MCF 10A (cell line): ENCODE measurements around the gene TIGD7. TPM values are rescaled to one million over a fixed set of nuclear protein-coding genes. Genes with fewer than 3 reads are reported as not detected.

ENCODE experiments used
- BruUV-seq: library from RNA; stranded (reverse); fragments of 400-500 nt; replicated peaks from 2 replicates; lab custom pipeline; 2021; lab: Mats Ljungman, UMichigan
- CTCF ChIA-PET: fragments of 300-600 bp; sonication (Branson Sonifier 250); formaldehyde crosslinking; extraction: SDS; loops from one replicate; lab custom pipeline; 2021; ENCODE audit warnings: antibody characterized with exemption, inconsistent platforms; lab: Yijun Ruan, JAX
- POLR2A ChIA-PET: fragments of 300-600, 350-650 bp; sonication (Branson Sonifier 250); formaldehyde crosslinking; extraction: SDS; loops from one replicate; lab custom pipeline; 2020; ENCODE audit warnings: antibody characterized with exemption, inconsistent platforms; lab: Yijun Ruan, JAX
- DNase-seq: peaks from one replicate; pipeline ENCODE4 v3.0.0-alpha.2; 2018; ENCODE audit not compliant: unreplicated experiment
- H3K27ac Mint-ChIP-seq: one replicate; pipeline ENCODE4 v1.8.0; 2022; ENCODE audit warnings: mild to moderate bottlenecking, low read depth, mixed read lengths; ENCODE audit not compliant: unreplicated experiment
- H3K27me3 Mint-ChIP-seq: one replicate; pipeline ENCODE4 v1.8.0; 2022; ENCODE audit warnings: mixed read lengths; ENCODE audit not compliant: insufficient read depth, unreplicated experiment
- H3K36me3 Mint-ChIP-seq: one replicate; pipeline ENCODE4 v1.8.0; 2022; ENCODE audit warnings: mild to moderate bottlenecking, moderate library complexity, mixed read lengths; ENCODE audit not compliant: insufficient read depth, unreplicated experiment
- H3K4me1 Mint-ChIP-seq: one replicate; pipeline ENCODE4 v1.8.0; 2022; ENCODE audit warnings: mixed read lengths; ENCODE audit not compliant: insufficient read depth, unreplicated experiment
- H3K4me3 Mint-ChIP-seq: one replicate; pipeline ENCODE4 v1.8.0; 2022; ENCODE audit warnings: mild to moderate bottlenecking, moderate library complexity, mixed read lengths; ENCODE audit not compliant: unreplicated experiment
- H3K9me3 Mint-ChIP-seq: one replicate; pipeline ENCODE4 v1.8.0; 2022; ENCODE audit warnings: mixed read lengths; ENCODE audit not compliant: unreplicated experiment
- CTCF ChIP-seq: fragments of 200-600 bp; IDR thresholded peaks from one replicate; pipeline ENCODE4 v1.8.0; 2022; ENCODE audit warnings: antibody characterized with exemption, mild to moderate bottlenecking; ENCODE audit not compliant: unreplicated experiment
- intact Hi-C: fragments of 100-400 bp; cut with micrococcal nuclease; formaldehyde crosslinking; loops from 2 replicates; pipeline ENCODE4 v1.14.1; 2022
- total RNA-seq: library from RNA; stranded (reverse); gene quantifications from 2 replicates; pipeline ENCODE4 v1.2.3, GENCODE V29; 2022

TIGD7 gene
- total RNA-seq, 1 experiment from 2014 or later, result 3.4 TPM

GRCh38 chr16:3347586-3347985 is 42.4 kb upstream of the TIGD7 start:
- Mint-ChIP-seq H3K36me3 (no peaks in the 10 kb centered on the region), H3K4me3 (no peak overlapping the region), H3K9me3 (no peaks in the 10 kb centered on the region), H3K27me3 (peaks cover 12% of the 10 kb centered on the region), H3K4me1 (no peaks in the 10 kb centered on the region), H3K27ac (no peak overlapping the region)
- TF ChIP-seq CTCF, result no peak
- intact Hi-C loops, result no loop called here
- POLR2A ChIA-PET, result no interaction called here
- no peak for DNase-seq
- BruUV-seq, result no TSS peak
- CTCF ChIA-PET, result no interaction called here

GRCh38 chr16:3346041-3346440 is 40.8 kb upstream of the TIGD7 start:
- no peak for DNase-seq
- no TSS peak for BruUV-seq
- peaks cover 12% of the 10 kb centered on the region for H3K27me3 Mint-ChIP-seq
- H3K4me3 Mint-ChIP-seq, result no peak overlapping the region
- no peak for TF ChIP-seq CTCF
- no peaks in the 10 kb centered on the region for H3K4me1 Mint-ChIP-seq
- ChIA-PET CTCF (no interaction called here), POLR2A (no interaction called here)
- no peaks in the 10 kb centered on the region for H3K9me3 Mint-ChIP-seq
- no peak overlapping the region for H3K27ac Mint-ChIP-seq
- H3K36me3 Mint-ChIP-seq, result no peaks in the 10 kb centered on the region
- intact Hi-C loops, result no loop called here

- CTCF ChIA-PET, result interaction anchor here (1.2 kb wide), 1 partner anchor 16 kb away, joined by 3 read pairs; no protein-coding TSS in a partner anchor
- intact Hi-C loops, result no loop called here
- no peak overlapping the region for H3K4me3 Mint-ChIP-seq
These were observed 23.4 kb upstream of the TIGD7 start for GRCh38 chr16:3328643-3329042.

GRCh38 chr16:3328104-3328503 is 22.9 kb upstream of the TIGD7 start:
- Mint-ChIP-seq H3K27me3 (no peaks in the 10 kb centered on the region), H3K36me3 (no peaks in the 10 kb centered on the region), H3K4me1 (no peaks in the 10 kb centered on the region), H3K4me3 (no peak overlapping the region), H3K9me3 (no peaks in the 10 kb centered on the region), H3K27ac (no peak overlapping the region)
- intact Hi-C loops, result no loop called here
- CTCF ChIA-PET, result interaction anchor here (1.2 kb wide), 1 partner anchor 16 kb away, joined by 3 read pairs; no protein-coding TSS in a partner anchor
- DNase-seq, result no peak
- no TSS peak for BruUV-seq
- no peak for TF ChIP-seq CTCF
- POLR2A ChIA-PET, result no interaction called here

More at GRCh38 chr16:3328643-3329042, 23.4 kb upstream of the TIGD7 start:
- no peak for TF ChIP-seq CTCF
- no peak for DNase-seq
- H3K36me3 Mint-ChIP-seq, result no peaks in the 10 kb centered on the region
- no TSS peak for BruUV-seq
- POLR2A ChIA-PET, result no interaction called here
- H3K27ac Mint-ChIP-seq, result no peak overlapping the region
- H3K9me3 Mint-ChIP-seq, result no peaks in the 10 kb centered on the region
- no peaks in the 10 kb centered on the region for H3K4me1 Mint-ChIP-seq
- no peaks in the 10 kb centered on the region for H3K27me3 Mint-ChIP-seq
